ENCODE measurements around the gene SYTL3.

Gene SYTL3

GRCh38 chr6:158799051-158799792, 149.4 kb downstream of the SYTL3 start:
- DNase-seq = peak; percentile 44

DNA sequence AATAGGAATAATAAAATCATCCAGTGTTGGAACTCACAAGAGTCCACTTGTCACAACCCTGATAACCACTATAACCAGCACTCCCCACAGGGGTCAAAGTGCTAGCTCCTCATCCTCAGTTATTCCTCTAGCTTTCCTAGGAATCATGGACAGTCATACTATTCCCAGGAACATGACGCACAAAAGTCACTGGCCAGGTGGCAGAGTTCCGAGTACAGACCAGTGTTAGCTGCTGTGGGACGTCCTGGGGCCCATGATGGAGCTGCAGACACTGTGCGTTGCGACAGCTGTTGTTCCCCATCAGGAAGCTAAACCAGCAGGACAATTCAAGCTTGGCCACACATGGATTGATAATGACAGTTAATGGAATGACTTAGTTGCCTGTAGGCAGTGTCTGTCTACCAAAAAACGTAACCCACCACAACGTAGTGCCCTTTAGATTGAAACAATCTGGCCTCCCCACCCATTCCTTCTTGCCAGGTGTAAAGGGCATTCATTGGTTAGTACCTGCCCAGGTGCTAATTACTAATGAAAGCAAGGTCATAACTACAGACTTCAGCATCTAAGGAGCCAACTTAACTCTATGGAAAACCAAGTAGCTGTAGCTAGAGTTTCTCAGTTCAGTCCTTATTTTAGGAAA, 151.9 kb downstream of the SYTL3 start:
- peak; percentile 69 for DNase-seq

GRCh38 chr6:158803733-158804143, 153.9 kb downstream of the SYTL3 start:
- no peak for DNase-seq

GRCh38 chr6:158804207-158804606, 154.4 kb downstream of the SYTL3 start:
- no peak for DNase-seq

DNA sequence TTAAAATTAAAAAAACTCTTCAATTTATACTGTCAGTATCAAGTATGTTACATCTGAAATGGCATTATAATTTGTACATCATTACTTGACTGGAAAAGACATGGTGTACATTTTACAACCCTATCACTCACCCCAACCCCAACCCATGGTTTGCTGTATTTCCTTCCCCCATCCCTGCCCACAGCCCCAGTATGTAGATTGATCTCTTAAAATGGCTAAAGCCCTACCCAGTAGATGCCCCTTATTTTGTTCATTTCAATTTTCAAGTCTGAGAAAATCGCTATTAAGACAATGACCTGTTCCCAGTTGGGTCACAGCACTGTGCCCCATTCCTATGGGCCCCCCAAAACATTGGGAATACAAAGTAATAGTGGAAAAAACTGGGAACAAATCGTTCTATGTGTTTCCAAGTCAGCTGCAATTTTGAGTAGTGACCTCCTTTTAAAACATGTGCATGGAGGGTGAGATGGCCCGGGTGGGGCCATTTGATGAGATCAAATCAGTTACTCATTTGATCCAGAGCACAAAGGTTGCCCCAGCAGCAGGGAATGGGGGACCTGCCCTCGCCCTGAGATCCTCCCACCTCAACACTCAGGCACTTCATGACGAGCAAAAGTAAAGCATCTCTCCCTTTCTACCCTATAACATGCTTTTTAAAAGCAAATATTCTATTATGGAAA, 156.0 kb downstream of the SYTL3 start:
- no peak for DNase-seq

DNA sequence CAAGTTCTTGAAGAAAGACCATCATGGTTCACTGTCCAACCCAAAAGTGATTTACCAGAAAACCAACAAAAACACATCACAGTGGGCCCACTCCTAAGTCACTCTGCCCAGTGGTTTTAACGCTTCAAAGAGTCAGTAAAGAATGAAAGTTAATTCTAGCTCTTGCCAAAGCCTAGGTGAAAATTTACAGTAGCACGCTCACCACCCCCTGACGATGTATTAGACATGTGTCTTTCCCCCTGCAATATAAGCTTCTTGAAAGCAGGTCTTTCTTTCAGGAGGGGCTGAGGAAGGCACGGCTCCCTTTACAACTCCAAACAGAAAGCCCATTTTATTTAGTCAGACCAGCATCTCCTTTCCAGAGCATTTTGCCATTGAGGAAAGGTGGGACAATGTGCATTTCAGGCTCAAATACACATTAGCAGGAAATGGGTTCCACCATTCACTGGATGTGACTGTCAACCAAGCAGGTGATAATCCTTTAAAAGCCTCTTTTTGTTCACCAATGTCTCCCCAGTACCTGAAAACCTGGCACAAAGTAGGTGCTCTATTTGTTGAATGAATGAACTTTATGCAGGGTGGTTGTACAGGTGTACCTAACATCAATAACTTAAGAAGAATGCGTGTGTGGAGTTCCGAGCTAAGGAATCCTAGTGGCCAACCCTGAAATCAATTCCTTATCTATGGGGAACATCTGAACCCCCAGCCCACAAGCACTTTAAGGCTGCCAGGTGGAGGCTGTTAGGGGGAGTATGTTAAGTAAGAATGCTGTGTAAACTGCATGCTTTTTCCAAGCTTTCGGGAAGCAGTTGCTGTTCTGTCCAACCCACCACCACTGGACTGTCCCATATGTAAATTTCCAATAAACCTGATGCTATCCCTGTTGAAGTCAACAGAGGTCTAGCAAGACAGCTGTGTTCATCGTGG, 157.9 kb downstream of the SYTL3 start:
- no peak for DNase-seq

- no peak for DNase-seq
Measured at GRCh38 chr6:158808442-158808833, 158.6 kb downstream of the SYTL3 start.

DNA sequence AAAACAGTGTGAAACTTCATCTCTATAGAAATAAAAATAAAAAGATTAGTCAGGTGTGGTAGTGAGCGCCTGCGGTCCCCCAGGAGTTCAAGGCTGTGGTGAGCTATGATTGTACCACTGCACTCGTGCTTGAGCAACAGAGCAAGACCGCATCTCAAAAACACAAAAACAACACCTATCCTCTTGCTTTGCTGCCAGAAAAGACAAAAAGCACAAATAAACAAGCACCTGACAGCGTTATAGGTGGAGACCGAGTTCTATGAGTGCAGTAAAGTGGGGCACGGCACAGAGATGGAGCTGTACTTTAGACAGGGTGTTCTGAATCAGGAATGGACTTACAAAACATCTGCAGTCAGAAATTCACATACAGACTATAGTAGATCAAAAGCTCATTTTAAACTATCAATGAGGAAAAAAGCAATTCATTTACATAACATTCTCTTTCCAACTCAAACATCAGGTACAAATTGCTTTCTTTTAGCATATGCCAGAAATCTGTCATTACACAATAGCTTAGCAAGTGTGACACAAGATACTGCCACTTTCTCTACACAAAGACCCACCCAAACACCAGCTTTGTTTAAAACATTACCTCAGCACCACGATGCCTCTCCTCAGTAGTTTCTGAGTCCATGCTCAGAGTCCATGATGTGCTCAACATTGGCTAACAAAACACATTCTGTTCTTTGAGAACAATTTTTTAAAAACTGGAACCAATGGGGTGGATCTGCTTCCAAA, 159.3 kb downstream of the SYTL3 start:
- DNase-seq = no peak

- no peak for DNase-seq
Measured at GRCh38 chr6:158810155-158811095, 160.6 kb downstream of the SYTL3 start.

GRCh38 chr6:158812611-158813010, 162.8 kb downstream of the SYTL3 start:
- DNase-seq = no peak

- no peak for DNase-seq
Measured at GRCh38 chr6:158813032-158813431, 163.2 kb downstream of the SYTL3 start.

Measured in retina (tissue), 1 donor.